NCI-H1417 (cell line): Measurements from ENCODE around the gene CMYA5.

Experiments used
- DNase-seq, 3 experiments: peaks; one replicate each; lab custom pipeline; 2025; lab: John Stamatoyannopoulos, UW

The CMYA5 gene

GRCh38 chr5:79834754-79835714 lies 145.4 kb downstream of the CMYA5 start:
- peak in 1 of 3 experiments; percentile 3 for DNase-seq

DNA sequence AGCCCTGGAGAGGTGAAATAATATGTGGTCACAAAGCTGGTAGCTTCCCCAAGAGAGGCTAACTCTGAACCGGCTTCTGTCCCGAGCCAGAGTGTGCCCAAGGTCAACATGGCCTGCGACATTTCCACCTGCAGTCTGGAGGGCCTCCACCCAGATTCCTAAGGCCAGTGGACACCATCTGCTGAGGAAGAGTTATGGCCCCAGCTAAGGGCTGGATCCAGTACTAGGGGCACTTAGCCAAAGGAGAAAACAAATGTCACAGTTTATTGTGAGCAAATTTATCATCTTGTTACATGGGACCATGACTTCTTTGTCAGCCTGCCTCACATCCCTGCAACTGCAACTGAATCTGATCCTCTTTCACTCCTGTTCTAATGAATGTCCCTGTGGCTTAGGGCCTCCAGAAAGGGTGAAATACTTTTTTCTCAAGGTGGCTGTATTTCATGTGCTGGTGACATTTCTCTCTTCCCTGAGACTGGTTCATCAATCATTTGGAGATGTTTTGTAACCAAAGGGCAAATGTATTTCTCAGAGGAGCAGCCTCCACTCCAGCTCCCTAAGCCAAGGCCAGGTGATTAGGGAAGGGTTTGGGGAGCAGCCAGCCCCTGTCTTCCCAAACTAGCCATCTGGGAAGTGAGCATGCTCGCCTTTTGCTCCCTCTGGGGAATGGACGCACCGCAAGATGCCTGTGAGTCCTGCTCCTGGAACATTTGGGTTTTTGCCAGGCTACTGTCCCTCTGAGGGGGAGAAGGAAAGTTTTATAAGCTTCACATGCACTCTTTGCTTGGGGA lies 148.3 kb downstream of the CMYA5 start:
- DNase-seq = no peak

GRCh38 chr5:79840084-79840990 lies 150.7 kb downstream of the CMYA5 start:
- DNase-seq = no peak

DNA sequence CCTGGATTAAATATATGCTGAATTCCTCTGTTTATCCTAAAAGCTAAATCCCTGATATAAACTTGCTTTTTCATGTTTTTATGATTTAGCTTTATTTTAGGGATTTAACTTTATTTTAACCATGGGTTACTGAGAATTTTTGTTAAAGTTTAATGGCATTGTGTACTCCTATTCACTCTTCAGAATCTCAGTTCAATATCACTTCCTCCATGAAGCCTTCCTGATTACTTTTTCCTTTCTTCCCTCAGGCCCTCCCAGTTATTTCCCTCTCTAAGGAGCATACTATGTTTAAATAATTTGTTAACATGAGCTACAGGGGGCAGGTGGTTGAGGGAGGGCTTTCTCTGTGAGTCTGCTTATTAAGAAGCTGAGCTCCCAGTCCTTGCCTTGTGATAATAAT lies 151.5 kb downstream of the CMYA5 start:
- DNase-seq = no peak

DNA sequence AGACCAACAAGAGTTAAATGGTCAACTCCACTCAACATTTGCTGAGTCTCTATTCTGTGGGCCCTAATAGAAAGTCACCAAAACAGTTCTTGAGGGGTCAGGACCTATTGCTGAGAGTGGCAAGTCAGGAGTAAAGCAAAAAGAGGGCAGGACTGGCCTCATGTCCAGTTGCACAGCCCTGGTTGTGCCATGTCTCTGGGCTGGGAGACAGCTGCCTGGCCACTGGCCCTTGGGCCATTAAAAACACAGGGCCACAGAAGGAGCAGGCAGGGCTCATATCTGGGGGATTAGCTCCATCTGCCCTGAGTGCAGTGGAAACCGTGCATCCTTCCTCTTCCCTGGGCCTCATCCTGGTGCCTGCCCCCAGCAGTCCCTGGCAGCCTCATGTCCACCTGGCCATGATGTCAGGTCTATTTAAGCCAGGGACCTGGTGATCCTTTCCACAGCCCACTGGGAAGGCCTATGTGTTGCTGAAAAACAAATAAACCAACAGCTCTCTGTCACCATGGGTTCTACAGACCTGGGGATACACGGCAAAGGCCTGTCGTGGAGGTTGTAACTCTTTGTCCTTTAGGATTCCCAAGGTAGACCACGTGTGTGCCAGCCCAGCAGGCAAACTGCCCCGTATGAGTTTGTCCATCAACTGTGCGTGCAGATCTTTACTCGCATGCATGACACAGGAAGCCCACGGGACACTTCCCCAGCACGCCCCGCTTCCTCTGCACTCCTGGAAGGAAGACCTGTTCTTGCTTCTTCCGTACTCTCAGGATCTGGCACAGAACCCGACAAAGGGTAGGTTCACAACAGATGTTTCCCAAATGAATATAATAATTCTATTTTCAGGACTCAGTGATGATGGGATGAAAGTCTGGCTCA lies 152.6 kb downstream of the CMYA5 start:
- no peak for DNase-seq

GRCh38 chr5:79842991-79843390 lies 153.4 kb downstream of the CMYA5 start:
- no peak for DNase-seq

DNA sequence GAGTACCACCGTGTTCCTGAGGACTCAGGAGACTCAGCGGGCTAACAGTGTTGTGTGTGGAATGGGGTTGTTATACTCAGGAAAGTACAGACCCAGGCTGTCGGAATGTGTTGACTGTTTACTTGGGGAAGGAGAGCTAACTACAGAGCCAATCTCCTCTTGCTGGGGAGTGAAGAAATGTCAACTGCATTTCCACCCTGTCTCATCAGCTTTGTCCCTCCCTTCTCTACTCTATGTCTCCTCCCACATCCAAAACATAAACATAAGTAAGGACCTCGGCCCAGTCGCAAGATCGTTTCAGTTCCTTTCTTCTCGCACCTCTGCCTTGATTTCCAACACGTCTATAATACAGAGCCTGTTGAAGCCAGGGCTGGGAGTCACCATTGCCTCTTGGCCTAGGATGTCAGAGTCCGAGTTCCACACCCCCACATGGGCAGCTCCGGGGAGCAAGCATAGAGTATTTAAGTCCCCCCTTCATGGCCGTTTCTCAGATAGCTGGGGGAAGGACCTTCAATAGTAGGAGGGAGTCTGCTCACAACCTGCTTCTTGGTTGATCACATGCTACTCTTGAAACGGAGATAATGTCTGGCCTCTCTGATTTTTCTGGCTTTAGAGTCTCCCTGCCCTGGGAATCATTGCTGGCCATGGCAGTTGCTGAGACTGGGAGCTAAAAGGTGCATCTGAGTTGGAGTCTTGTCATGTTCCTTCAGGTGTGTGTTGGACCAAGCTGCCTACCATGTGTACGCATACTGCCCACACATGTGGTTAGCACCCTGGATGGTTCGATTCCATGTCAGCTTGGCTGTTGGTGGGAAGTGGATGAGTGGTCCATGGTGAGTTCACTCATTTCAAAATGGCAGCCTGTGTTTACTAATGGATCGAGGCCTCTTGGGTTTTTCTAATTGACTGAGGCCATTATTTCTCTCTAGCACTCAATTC lies 154.1 kb downstream of the CMYA5 start:
- DNase-seq = no peak

- DNase-seq = no peak
Observed at GRCh38 chr5:79844571-79844970, 154.9 kb downstream of the CMYA5 start.

DNA sequence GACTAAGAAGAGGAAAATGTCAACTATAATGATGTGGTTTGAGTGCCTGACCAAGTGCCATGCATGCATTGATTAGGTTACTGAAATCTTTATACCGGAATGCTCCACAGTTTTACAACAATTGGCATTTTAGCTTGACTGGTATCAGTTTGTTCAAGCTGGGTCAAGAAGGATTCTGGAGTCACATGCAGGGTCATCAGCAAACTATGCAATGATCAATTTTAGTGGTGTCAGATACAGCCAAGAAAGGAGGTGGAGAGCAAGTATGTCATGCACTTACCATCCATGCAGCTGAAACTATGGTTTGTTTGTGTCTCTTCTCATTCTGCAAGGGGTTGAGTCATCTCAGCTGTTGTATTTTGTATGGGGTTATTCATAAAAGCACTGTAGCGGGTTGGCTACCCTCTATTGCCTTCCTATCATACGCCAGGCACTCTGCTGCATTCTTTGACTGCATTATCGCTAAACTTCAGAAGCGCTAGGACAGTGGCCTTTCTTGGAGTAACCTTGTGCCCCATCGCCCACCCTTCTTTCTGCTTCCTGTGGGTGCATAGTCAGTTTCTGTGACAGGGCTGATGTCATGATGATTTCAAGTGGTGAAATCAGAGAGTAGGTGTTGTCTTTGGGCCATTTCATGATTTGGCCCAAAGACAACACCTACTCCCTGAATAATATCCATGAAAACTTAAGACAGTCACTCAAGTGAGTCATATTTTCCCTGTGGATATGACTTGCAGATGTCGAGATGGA lies 156.0 kb downstream of the CMYA5 start:
- DNase-seq = no peak

- no peak for DNase-seq
Observed at GRCh38 chr5:79846198-79846521, 156.5 kb downstream of the CMYA5 start.

DNA sequence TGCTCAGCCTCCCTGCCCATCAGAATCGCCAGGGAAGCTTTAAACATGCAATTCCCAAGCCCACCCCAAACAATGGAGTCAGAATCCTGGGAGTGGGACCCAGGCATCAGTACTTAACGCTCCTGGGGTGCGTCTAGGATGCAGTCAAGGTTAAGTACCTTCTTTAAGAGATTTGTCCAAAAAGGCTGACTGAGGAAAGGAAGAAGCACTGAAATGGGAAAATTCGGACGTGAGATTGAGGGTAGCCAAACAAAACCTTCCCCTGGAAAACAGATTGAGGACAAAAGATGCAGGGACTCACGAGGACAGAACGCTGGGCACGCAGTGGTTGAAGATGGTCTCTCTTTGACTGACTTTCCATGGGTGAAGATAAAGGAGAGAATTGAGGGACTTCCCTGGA lies 157.9 kb downstream of the CMYA5 start:
- no peak for DNase-seq

DNA sequence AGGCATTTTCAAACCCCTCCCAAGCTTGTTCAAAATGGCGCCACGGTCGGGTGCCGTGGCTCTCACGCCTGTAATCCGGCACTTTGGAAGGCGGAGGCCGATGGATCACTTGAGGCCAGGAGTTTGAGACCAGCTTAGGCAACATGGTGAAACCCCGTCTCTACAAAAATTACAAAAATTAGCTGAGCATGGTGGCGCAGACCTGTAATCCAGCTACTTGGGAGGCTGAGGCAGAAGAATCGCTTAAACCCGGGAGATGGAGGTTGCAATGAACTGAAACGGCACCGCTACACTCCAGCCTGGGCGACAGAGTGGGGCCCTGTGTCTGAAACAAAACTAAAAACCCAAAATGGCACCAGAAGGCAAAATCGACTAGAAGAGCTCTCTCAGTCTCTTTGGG lies 159.4 kb downstream of the CMYA5 start:
- DNase-seq = no peak
